ENCODE results near the gene PAWR.

DNA sequence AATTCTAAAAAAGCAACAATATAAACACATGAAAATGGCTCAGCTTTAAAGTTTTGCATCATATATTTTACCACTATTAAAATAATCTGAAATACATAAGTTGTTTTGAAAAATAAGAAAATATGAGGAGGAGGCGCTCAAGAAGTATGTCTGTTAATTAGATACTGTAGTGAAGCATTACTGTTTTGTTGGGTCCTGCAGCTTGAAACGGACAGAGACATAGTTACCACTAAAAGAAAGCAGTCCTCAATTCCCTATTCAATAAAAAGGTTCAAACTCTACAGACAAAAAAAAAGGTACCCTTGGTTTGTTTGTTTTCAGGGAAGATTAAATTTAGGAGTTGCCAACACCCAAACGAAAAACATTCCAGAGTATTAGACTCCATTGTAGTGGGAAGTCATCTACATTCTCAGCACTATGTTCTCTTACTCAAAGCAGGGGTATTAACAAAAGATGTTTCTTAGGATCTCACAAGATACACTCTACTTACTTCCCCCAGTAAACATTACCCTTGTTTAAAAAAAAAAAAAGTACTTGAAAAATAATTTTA, 3.0 kb downstream of the PAWR start:
- TF ChIP-seq, protein P1, sequence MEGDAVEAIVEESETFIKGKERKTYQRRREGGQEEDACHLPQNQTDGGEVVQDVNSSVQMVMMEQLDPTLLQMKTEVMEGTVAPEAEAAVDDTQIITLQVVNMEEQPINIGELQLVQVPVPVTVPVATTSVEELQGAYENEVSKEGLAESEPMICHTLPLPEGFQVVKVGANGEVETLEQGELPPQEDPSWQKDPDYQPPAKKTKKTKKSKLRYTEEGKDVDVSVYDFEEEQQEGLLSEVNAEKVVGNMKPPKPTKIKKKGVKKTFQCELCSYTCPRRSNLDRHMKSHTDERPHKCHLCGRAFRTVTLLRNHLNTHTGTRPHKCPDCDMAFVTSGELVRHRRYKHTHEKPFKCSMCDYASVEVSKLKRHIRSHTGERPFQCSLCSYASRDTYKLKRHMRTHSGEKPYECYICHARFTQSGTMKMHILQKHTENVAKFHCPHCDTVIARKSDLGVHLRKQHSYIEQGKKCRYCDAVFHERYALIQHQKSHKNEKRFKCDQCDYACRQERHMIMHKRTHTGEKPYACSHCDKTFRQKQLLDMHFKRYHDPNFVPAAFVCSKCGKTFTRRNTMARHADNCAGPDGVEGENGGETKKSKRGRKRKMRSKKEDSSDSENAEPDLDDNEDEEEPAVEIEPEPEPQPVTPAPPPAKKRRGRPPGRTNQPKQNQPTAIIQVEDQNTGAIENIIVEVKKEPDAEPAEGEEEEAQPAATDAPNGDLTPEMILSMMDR (IDR thresholded peaks at IDR 0.05; ENCODE audit: low read depth, low read length, poor library complexity, severe bottlenecking): no peak
- no peak for TF ChIP-seq EZH2phosphoT487 (IDR thresholded peaks at IDR 0.05; ENCODE audit: borderline replicate concordance, low read length)

Measured in DOHH2 (cell line).